Inflammatory macrophage (primary cell): ENCODE results near the gene SPHKAP.
"Not testable (repeated sequence)": the region's sequence is repeated elsewhere in the genome, so short reads cannot be mapped to it uniquely, and the experiment has no call there.

Experiments
- DNase-seq, 2 donors: peaks; one replicate each; pipeline ENCODE4 v3.0.0-alpha.2; 2020 to 2022

The SPHKAP gene

DNA sequence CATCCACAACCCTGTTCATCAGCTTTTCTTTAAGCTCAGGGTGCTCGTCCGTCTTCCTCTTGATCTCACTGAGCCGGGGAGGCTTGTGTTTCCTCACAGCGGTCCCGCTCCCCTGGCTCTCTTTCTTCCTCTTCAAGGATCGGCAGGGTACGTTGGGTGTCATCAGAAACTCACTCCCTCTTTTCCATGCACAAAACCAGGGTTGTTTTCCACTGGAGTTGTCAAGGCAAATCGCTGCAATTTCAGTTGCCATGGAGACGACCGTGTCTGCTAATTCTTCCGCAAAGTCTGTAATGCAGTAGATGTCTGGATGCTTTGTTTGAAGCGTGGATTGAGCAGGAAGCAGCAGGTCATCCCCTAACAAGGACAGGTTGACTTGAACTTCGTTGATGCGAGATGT lies 163.7 kb downstream of the SPHKAP start:
- no peak for DNase-seq

DNA sequence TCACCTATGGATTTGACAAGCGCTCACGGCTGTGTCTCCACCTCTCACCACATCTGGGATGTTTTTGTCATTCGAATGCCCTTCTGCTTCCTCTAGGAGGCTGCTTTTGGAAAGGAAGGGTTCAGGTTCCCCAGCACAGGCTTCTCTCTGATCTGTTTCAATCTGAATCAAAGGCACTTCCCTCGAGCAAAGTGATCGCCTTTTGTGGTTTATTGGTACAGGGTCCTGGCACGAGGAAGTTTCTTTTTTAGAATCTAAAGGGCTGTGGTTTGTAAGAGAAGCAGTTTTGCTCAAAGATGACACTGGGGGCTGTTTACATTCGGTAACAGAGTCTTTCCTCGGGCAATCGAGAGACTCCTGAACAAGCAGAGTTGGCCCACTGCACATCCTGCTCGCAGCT lies 165.1 kb downstream of the SPHKAP start:
- DNase-seq: no peak

DNA sequence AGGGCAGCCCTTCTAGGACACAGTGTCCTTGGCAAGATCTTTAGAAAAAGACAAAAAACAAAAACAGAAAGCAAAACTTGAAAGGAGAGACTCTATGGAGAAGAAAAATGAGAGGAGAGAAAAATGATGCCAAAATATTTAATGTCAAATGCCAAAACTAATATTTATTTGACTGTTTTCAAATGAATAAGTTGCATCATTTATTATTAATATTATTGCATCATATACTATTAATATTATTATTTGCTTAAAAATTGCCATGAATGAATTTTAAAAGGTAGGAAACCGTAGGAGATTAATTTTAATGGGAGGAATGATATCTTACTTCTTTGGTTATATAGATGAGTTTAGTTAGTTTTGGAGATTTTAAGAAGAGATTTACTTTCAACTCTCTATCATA lies 165.7 kb downstream of the SPHKAP start:
- no peak for DNase-seq

DNA sequence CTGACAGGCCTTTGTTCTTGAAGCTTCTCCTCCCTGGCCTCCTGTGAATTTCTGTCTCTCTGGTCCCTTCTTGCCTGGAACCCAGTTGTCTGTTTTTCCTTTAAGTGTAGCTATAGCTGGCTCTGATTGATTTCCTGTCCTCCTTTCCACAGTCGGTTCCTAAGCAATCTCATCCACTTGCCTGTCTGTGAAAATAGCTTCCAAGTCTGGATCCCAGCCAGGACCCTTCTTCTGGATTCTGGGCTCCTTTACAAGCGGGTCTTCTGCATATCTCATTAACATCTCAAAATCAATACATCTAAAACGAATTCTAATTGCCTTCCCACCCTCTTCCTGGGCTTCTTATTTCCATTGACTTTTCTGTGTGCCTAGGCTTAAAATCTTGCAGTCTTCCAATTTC lies 185.1 kb downstream of the SPHKAP start:
- DNase-seq: no peak

DNA sequence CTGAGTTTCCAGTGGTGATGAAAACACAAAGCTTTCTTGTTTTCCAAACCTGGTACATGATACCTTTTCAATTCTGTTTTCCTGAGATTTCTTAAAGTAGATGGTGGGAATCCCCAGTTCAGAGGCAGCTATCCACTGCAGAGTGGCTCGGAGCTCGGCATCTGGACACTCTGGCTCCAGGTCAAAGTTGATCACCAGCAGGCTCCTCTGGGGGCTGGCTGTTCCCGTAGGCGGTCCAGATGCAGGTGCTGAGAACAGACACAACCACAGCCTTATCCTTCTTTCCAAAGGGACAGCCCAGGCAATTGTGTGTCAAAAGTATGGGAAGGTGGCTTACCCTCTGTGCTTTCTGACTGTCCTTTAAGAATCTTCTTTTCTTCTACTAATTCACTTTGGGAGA lies 190.6 kb downstream of the SPHKAP start:
- DNase-seq: no peak

DNA sequence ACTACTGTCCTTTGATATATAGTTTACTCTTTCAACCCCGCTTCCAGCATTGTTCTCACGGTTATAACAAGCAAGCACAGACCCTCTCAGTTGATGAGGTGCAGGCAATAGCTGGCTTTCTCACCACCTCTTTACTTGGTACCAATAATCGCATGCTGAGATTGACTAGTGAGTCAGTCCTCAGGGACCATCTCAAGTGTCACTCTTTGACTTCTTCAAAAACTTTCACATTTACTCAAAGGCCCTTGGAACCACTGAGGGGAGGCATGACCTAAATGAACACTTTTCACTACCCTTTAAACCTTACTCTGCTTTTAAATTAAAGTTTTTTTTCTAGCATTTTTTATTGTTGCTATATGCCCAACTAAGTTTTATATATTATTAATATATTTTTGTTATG lies 208.2 kb downstream of the SPHKAP start:
- DNase-seq: no peak

DNA sequence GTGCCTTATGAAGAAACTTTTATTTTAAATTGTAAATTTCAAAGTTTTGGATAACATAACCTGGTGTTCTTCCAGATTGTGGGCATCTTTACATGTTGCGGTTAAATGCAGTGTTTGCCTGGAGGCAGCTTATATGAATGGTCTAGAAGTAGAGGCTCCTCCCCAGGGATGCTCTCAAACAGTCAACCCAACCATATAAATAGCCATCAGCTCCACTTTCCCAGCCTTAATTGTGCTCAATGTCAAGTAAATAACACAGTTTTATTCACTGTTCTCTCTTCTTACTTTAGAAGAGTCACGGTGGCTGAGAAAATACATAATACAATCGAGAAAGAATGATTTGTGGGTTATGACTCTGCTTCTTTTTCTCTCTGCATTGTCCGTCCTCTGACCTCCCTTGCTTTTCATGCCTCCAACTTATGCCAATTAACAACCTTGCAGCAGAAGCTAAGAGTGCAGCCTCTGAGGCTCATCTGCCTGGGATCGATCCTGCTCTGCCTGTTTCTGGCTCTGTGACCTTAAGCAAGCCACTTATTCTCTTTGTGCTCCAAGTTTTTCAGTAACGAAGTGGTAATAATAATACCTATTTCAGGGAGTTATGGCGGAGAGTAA lies 209.8 kb downstream of the SPHKAP start:
- DNase-seq: no peak

DNA sequence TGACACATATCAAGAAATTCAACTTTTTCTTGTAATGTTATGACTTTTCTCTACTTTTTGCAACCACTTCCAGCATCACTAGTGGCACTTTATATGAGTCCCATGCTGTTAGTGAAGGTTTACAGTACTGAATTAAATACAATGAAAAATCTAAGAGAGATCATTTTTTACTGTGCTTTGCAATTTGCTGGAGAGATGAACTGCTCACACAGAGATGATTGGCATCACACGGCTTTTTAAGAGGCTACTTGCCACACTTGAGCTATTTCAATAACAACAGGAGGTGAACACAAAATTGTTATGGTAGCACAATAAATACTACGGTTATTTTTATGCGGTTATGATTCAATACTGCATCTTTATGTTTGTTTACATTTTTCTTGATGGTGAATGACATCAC lies 221.2 kb downstream of the SPHKAP start:
- DNase-seq: no peak

DNA sequence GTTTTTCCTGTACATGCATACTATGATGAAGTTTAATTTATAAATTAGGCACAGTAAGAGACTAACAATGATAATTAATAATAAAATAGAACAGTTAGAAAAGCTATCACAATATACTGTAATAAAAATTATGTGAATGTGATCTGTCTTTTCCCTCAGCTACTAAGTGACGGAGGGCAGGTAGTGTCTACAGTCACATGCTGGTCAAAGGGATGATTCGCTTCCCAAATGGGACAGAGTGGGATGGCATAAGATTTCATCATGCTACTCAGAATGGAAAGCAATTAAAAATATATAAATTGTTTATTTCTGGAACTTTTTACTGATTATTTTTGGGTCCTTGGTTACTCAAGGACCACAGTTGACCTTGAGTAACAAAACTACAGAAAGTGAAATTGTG lies 238.5 kb downstream of the SPHKAP start:
- DNase-seq: no peak

DNA sequence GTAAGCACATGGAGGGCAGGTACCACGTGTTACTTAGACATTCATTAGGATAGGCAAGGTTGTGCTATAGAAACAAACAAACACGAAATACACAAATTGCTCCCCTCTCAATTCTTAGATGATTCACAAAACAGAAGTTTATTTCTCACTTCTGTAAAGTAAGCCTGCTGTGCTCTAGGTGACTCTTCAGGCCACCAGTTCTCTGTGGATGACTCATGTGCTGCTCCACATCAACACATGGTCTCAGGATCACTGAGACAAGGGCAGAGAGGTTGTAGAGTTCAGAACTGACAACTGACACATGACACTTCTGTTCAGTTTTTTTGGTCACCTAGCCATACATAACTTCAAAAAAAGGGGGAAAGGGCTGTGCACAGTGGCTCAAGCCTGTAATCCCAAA lies 239.5 kb downstream of the SPHKAP start:
- peak in 1 of 2 donors; percentile 4 for DNase-seq

DNA sequence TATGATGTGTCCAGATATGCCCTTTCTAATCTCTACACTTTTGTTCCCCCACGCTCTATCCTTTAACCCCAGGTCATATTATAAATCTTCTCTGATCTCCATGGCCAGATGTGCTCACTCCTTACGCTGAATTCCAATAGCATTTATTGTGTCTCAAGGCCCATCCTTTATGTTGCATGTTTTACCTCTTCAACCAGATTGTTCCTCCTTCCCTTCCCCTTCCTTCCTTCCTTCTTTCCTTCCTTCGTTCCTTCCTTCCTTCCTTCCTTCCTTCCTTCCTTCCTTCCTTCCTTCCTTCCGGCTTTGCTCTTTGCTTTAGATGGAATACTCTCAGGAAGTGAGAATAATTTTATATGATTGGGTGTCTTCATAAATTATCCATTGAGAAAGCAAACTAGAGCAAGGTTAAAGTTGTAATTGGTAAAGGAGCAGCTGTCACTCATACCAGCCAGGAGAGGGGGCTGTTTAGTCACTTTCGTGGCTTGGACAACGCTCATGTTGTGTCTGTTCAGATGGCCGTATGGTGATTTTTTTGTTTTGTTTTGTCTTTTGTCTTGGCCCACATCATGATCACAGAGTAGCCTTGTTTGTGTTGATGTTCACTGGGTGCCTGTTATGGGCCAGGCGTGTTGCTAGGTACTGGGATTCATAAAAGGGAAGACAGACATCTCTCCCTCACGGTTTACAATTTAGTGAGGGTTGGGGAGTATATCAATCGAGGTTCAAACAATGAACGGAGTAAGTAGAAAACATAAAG lies 242.0 kb downstream of the SPHKAP start:
- peak in 1 of 2 donors; percentile 11 for DNase-seq

DNA sequence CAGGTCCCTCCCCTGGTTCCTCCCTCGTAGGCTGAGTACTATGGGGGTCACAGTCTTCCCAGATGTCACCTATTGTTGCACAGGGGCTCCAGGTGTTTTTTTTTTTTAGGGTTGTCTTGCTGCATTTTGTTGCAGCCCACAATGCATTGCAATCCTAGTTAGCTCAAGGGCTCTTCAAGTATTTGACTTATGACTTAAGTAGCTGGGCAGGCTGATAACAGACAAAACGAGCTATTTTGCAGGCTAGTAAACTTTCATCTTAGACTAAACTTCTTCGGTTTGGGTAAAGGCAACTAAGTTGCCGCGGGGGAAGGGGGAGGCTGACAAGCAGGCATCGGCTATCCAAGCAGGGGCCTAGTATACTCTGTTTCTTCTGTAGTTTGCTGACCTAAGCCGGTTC lies 245.2 kb downstream of the SPHKAP start:
- not testable (repeated sequence) for DNase-seq

DNA sequence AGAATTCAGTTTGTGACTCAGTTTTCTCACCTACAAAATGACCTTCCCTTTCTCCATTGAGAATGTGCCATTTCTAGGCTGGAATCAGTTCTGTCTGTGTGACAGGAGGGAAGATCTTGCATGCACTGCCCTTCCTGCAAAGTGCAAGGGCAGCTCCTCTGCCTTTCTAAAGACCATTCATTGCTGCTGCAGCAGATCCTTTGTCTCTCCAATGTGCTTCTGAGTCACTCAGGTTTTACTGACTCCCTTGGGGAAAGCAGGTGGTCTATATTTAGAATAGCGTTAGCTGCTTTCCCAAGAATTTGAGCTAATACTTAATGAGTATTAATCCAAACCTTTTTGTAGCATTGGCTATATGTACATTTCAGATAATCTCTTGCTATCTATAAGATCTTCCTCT lies 247.6 kb downstream of the SPHKAP start:
- no peak for DNase-seq

DNA sequence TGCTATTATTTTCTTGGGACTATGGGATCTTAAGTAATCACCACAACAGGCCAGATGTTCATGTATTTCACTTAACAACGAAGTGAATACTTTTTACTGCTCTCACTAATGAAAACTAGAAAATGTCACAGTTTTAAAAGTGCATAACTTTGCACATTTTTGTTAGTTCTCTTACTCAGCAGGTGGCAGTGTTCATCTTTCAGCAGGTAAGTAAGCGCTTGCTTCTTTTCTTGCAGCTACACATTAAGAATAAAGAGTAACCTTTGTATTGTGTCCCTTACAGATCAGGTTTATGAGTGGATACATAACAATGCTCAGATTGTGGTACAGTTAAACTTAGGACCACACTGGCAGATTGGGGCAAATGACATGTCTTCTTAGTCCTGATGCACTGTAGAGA lies 249.1 kb downstream of the SPHKAP start:
- DNase-seq: no peak

DNA sequence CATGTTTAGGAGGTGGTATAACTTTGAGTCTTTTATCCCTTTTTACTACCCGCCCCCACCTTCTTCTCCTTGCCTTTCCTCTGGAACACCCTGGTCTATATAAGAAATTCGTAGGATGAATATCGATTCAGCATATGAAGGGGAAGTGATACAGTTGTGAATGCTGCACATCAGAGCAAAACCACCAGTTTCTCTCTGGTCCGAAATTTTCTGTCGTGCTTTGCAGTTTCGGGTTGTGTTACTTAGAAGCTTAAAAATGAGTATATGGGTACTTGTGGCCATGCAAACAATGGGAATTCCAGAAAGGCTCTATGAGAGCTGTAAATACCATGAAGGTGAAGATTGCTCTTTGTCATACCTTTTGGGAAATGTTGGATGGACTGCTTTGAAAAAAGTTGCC lies 249.5 kb downstream of the SPHKAP start:
- no peak for DNase-seq
